Mammary epithelial cell (primary cell): ENCODE data around the gene HDAC9.

ENCODE experiments used
- CTCF ChIP-seq, 2 donors: IDR thresholded peaks in 1 of 2; conservative IDR thresholded peaks in 1 of 2; 2 replicates each; pipeline ENCODE4 v1.5.1; 2011 to 2012; ENCODE audit warnings: inconsistent platforms in 2 of 2, low read length in 2 of 2, mild to moderate bottlenecking in 2 of 2, control low read depth in 1 of 2, low read depth in 1 of 2; ENCODE audit not compliant: insufficient read depth in 1 of 2; ENCODE audit errors: extremely low read depth in 1 of 2
- EZH2 ChIP-seq: IDR thresholded peaks from 2 replicates; pipeline ENCODE4 v1.6.1; 2012; ENCODE audit warnings: low read length, inconsistent platforms, borderline replicate concordance

GRCh38 chr7:18995270-18995671, 499.7 kb downstream of the HDAC9 start:
- TF ChIP-seq CTCF (conservative IDR thresholded peaks at IDR 0.05 in 1 of 2, IDR thresholded peaks at IDR 0.05 in 1 of 2; ENCODE audit: extremely low read depth in 1 of 2, insufficient read depth in 1 of 2, low read depth in 1 of 2, low read length in 2 of 2) (no peak), EZH2 (no peak)
